Suprapubic skin (tissue), 4 donors: ENCODE results near the gene ARID1B. TPM values are rescaled to one million over a fixed set of nuclear protein-coding genes. Genes with fewer than 3 reads are reported as not detected.
A peak's percentile ranks its signal among the peaks of the same experiment; 100 is the strongest.
"Not testable (repeated sequence)": the region's sequence is repeated elsewhere in the genome, so short reads cannot be mapped to it uniquely, and the experiment has no call there.

Experiments used
- DNase-seq, 2 donors: peaks; one replicate each; pipeline ENCODE4 v3.0.0-alpha.2; 2019; ENCODE audit warnings: low spot score in 2 of 2
- H3K27ac ChIP-seq: fragments of 200-600 bp; sonication (generic); one replicate; pipeline ENCODE4 v1.5.1; 2019
- H3K27me3 ChIP-seq: fragments of 200-600 bp; sonication (generic); one replicate; pipeline ENCODE4 v1.5.1; 2019
- H3K36me3 ChIP-seq: fragments of 200-600 bp; sonication (generic); one replicate; pipeline ENCODE4 v1.5.1; 2019
- H3K4me1 ChIP-seq: fragments of 200-600 bp; sonication (generic); one replicate; pipeline ENCODE4 v1.5.1; 2019
- H3K4me3 ChIP-seq: fragments of 200-600 bp; sonication (generic); one replicate; pipeline ENCODE4 v1.5.1; 2019; ENCODE audit warnings: mild to moderate bottlenecking
- H3K9me3 ChIP-seq: fragments of 200-600 bp; sonication (generic); one replicate; pipeline ENCODE4 v1.5.1; 2019
- EP300 ChIP-seq: sonication (generic); formaldehyde crosslinking; IDR thresholded peaks from one replicate; pipeline ENCODE4 v1.6.1; 2017; ENCODE audit warnings: antibody characterized with exemption
- POLR2A ChIP-seq, 2 donors: fragments of 450-650 bp; IDR thresholded peaks; one replicate each; pipeline ENCODE4 v1.6.1; 2017; ENCODE audit warnings: antibody characterized with exemption in 2 of 2, mild to moderate bottlenecking in 2 of 2, moderate library complexity in 2 of 2
- POLR2AphosphoS5 ChIP-seq, 3 donors: sonication (generic); formaldehyde crosslinking; IDR thresholded peaks; one replicate each; pipeline ENCODE4 v1.6.1; 2017; ENCODE audit warnings: antibody characterized with exemption in 3 of 3
- WGBS: methylation state at CpG from one replicate; pipeline ENCODE4 v1.1.5; 2018; 5-methylcytosine and 5-hydroxymethylcytosine counted together
- total RNA-seq, 4 donors: library from RNA; depleted of rRNA; stranded (reverse); fragments of >200 nt; gene quantifications; one replicate each; pipeline ENCODE4 v1.1.0, GENCODE V29; 2016
- TF ChIP-seq, protein P1 (sequence below), 2 donors: fragments of 200-600 bp in 1 of 2; fragments of 450-650 bp in 1 of 2; sonication (generic) in 1 of 2; IDR thresholded peaks; one replicate each; pipeline ENCODE4 v1.5.1; 2016 to 2019; ENCODE audit warnings: antibody characterized with exemption in 2 of 2, mild to moderate bottlenecking in 1 of 2, moderate library complexity in 1 of 2

ARID1B gene
- total RNA-seq, 4 donors from 2014 or later, result 102 to 233 (median 129) TPM

DNA sequence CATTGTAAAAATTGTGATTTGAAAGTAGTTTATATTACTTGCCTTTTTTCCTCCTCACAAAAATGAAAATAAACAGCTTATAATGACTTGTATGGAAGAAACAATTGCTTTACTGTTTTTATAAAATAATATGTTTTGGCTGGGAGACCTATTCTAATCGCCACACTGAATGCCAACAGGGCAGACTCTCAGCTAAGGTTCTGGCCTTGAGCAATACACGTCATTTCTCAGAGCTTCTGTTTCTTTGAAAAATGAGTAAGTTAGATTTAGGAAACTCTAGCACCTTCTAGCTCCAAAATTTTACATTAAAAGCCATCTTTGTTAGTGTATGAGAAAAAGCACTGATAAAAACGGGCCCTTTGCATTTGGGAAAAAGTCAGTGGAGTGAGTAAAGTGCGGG, 166.6 kb downstream of the ARID1B start:
- H3K36me3 ChIP-seq, result no peaks in the 10 kb centered on the region
- 64% methylated on average over 4 of the region's 4 CpGs for WGBS
- no peak overlapping the region for H3K27ac ChIP-seq
- H3K9me3 ChIP-seq, result no peaks in the 10 kb centered on the region
- no peaks in the 10 kb centered on the region for H3K27me3 ChIP-seq
- H3K4me3 ChIP-seq, result no peak overlapping the region
- H3K4me1 ChIP-seq, result peaks cover 31% of the 10 kb centered on the region
- no peak for DNase-seq
- TF ChIP-seq POLR2A (IDR thresholded peaks at IDR 0.05) (no peak), POLR2AphosphoS5 (IDR thresholded peaks at IDR 0.05) (no peak), EP300 (no peak)
- TF ChIP-seq, protein P1, sequence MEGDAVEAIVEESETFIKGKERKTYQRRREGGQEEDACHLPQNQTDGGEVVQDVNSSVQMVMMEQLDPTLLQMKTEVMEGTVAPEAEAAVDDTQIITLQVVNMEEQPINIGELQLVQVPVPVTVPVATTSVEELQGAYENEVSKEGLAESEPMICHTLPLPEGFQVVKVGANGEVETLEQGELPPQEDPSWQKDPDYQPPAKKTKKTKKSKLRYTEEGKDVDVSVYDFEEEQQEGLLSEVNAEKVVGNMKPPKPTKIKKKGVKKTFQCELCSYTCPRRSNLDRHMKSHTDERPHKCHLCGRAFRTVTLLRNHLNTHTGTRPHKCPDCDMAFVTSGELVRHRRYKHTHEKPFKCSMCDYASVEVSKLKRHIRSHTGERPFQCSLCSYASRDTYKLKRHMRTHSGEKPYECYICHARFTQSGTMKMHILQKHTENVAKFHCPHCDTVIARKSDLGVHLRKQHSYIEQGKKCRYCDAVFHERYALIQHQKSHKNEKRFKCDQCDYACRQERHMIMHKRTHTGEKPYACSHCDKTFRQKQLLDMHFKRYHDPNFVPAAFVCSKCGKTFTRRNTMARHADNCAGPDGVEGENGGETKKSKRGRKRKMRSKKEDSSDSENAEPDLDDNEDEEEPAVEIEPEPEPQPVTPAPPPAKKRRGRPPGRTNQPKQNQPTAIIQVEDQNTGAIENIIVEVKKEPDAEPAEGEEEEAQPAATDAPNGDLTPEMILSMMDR (IDR thresholded peaks at IDR 0.05), result no peak

DNA sequence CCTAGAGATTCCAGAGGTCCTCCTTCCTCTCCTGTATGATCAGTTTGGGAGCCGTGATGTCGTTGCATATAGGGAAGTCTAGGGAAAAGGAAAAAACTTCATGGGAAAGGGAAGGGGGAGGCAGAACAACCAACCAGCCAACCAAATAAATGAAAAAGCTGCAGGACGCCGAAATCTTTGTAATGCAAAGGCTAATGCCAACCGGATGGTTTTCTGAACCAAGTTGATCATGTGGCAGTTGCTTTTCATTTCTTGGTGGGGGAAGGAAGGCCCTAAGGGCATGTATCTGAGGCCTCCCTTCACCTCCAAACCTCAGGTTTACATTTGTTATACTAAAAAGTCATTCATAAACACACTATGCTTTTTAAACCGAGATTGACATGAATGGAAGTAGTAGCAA, 167.2 kb downstream of the ARID1B start:
- H3K4me1 ChIP-seq, result peaks cover 37% of the 10 kb centered on the region
- no peak overlapping the region for H3K27ac ChIP-seq
- no peaks in the 10 kb centered on the region for H3K27me3 ChIP-seq
- WGBS, result 76% methylated on average over 6 of the region's 6 CpGs
- no peaks in the 10 kb centered on the region for H3K9me3 ChIP-seq
- no peak overlapping the region for H3K4me3 ChIP-seq
- H3K36me3 ChIP-seq, result no peaks in the 10 kb centered on the region
- TF ChIP-seq POLR2A (IDR thresholded peaks at IDR 0.05), result no peak
- TF ChIP-seq POLR2AphosphoS5 (IDR thresholded peaks at IDR 0.05), result no peak
- no peak for TF ChIP-seq EP300
- TF ChIP-seq, protein P1 (IDR thresholded peaks at IDR 0.05), result no peak
- no peak for DNase-seq

DNA sequence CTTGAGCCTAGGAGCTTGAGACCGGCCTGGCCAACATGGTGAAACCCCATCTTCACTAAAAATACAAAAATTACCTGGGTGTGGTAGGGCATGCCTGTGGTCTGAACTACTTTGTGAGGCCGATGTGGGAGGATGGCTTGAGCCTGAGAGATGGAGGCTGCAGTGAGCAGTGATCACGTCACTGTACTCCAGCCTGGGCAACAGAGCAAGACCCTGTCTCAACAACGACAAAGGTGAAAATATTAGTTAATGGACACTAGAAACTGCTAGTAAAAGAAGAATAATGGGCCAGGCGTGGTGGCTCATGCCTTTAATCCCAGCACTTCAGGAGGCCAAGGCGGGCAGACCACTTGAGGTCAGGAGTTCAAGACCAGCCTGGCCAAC, 168.6 kb downstream of the ARID1B start:
- H3K9me3 ChIP-seq, DNase-seq, H3K36me3 ChIP-seq, H3K4me3 ChIP-seq, H3K27me3 ChIP-seq, H3K27ac ChIP-seq: not testable (repeated sequence)
- 99% methylated on average over 6 of the region's 6 CpGs for WGBS
- H3K4me1 ChIP-seq, result peaks cover 39% of the 10 kb centered on the region

DNA sequence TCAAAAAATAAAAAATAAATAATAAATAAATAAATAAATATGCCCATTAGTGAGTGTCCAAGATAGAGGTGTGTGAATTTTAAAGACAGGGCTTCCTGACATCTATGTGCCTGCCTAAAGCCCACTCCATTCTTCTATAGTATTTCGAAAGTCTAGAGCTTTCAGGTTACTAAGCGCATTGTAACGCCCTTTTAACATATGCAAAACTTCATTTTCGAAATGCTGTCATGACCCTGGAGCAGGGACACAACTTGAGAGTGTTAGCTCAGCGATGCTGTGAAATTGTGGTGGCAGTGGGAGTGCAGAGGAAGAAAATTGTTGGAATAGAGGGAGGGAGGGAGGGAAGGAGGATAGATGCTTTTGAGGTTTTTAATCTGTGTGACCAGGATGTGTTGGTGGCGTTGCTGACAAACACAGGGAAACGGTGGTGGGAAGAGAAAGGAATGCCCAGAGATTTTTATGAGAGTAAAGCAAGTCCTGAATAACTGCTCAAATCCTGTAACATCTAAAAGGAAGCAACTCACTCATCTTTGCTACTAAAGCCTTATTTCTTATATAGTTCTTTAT, 169.3 kb downstream of the ARID1B start:
- no peak overlapping the region for H3K27ac ChIP-seq
- WGBS, result 83% methylated on average over 7 of the region's 7 CpGs
- DNase-seq, result no peak
- no peaks in the 10 kb centered on the region for H3K27me3 ChIP-seq
- no peak overlapping the region for H3K4me3 ChIP-seq
- H3K4me1 ChIP-seq, result peaks cover 33% of the 10 kb centered on the region
- H3K36me3 ChIP-seq, result no peaks in the 10 kb centered on the region
- TF ChIP-seq POLR2AphosphoS5 (IDR thresholded peaks at IDR 0.05), result no peak
- no peak for TF ChIP-seq EP300
- TF ChIP-seq, protein P1 (IDR thresholded peaks at IDR 0.05), result no peak
- TF ChIP-seq POLR2A (IDR thresholded peaks at IDR 0.05), result no peak
- H3K9me3 ChIP-seq, result no peaks in the 10 kb centered on the region

DNA sequence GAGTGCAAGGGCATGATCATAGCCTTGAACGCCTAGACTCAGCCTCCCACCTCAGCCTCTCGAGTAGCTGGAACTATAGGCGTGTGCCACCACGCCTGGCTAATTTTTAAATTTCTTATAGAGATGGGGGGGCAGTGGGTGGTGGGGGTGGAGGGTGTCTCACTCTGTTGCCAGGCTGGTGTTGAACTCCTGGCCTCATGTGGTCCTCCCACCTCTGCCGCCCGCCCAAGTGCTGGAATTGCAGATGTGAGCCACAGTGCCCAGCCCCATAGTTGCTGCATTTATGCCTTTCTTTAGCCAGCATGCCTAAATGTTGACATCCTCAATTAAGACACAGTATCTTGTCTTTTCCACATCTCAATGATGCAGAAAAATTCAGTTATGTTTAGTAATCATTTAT, 171.1 kb downstream of the ARID1B start:
- Histone ChIP-seq H3K4me1 (peaks cover 26% of the 10 kb centered on the region), H3K9me3 (no peaks in the 10 kb centered on the region), H3K27me3 (no peaks in the 10 kb centered on the region), H3K4me3 (no peak overlapping the region), H3K36me3 (no peaks in the 10 kb centered on the region), H3K27ac (no peak overlapping the region)
- 90% methylated on average over 6 of the region's 6 CpGs for WGBS
- TF ChIP-seq EP300 (no peak), POLR2AphosphoS5 (IDR thresholded peaks at IDR 0.05) (no peak), POLR2A (IDR thresholded peaks at IDR 0.05) (no peak)
- TF ChIP-seq, protein P1 (IDR thresholded peaks at IDR 0.05), result no peak
- no peak for DNase-seq

DNA sequence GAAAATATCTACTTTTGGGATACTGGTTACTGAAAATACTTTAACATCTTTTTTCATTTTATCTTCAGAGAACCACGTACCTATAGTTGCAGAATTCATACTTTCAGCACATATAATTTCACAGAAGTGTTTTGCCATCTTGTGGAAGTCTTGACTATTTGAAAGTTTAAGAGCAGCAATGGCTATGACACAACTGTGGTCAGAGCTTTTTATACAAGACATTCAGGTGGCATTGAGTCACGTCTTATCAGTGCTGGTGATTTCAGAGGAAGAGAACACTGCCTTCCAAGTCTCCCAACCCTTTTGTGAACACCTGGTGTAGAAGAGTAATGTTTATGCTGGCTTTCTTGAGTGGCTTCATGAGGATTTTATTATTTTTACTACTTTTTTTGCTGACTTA, 171.6 kb downstream of the ARID1B start:
- TF ChIP-seq POLR2AphosphoS5 (IDR thresholded peaks at IDR 0.05) (no peak), POLR2A (IDR thresholded peaks at IDR 0.05) (no peak), EP300 (no peak)
- TF ChIP-seq, protein P1 (IDR thresholded peaks at IDR 0.05), result no peak
- Histone ChIP-seq H3K4me3 (no peak overlapping the region), H3K36me3 (no peaks in the 10 kb centered on the region), H3K27me3 (no peaks in the 10 kb centered on the region), H3K9me3 (no peaks in the 10 kb centered on the region), H3K4me1 (peaks cover 31% of the 10 kb centered on the region), H3K27ac (peak overlapping the region; percentile 35)
- DNase-seq, result no peak
- WGBS, result 75% methylated on average over 2 of the region's 2 CpGs
